H1 (cell line): ENCODE measurements around the gene RBSN. TPM values are rescaled to one million over a fixed set of nuclear protein-coding genes. Genes with fewer than 3 reads are reported as not detected.

Experiments used
- CTCF ChIA-PET: fragments of 300-600 bp; sonication (Branson Sonifier 250); formaldehyde crosslinking; loops from one replicate; lab custom pipeline; 2021; ENCODE audit not compliant: partially characterized antibody; lab: Charles Lee
- POLR2A ChIA-PET: fragments of 300-600 bp; sonication (Branson Sonifier 250); formaldehyde crosslinking; loops from one replicate; lab custom pipeline; 2021; ENCODE audit warnings: inconsistent platforms; ENCODE audit not compliant: partially characterized antibody; lab: Charles Lee
- DNase-seq, 2 experiments: peaks; one replicate each; pipeline versions ENCODE4 v3.0.0 to v3.0.0-alpha.2; 2010 to 2022; ENCODE audit warnings: low spot score in 2 of 2, low read depth in 1 of 2, mixed read lengths in 1 of 2
- FAIRE-seq: peaks from 2 replicates; lab custom pipeline; 2011; peaks lifted over from hg19 to GRCh38; lab: Jason Lieb, UNC
- H2AFZ ChIP-seq: 2 replicates; pipeline ENCODE4 v1.8.1; 2012; ENCODE audit warnings: low read length, inconsistent platforms
- H2AK5ac ChIP-seq: 2 replicates; pipeline ENCODE4 v1.6.1; 2013; ENCODE audit warnings: low read depth, low read length
- H2BK120ac ChIP-seq: replicated peaks from 2 replicates; pipeline ENCODE3; 2013; ENCODE audit warnings: low read depth, low read length, inconsistent platforms
- H2BK12ac ChIP-seq: 2 replicates; pipeline ENCODE4 v1.6.1; 2013; ENCODE audit warnings: low read depth, low read length
- H2BK15ac ChIP-seq: 2 replicates; pipeline ENCODE4 v1.6.1; 2013; ENCODE audit warnings: low read length
- H2BK20ac ChIP-seq: 2 replicates; pipeline ENCODE4 v1.6.1; 2013; ENCODE audit warnings: low read length
- H2BK5ac ChIP-seq: 2 replicates; pipeline ENCODE4 v1.6.1; 2013; ENCODE audit warnings: low read depth, low read length
- H3K14ac ChIP-seq: 2 replicates; pipeline ENCODE4 v1.6.1; 2013; ENCODE audit warnings: inconsistent platforms; ENCODE audit not compliant: insufficient read length
- H3K18ac ChIP-seq: 2 replicates; pipeline ENCODE4 v1.6.1; 2013; ENCODE audit warnings: low read length; ENCODE audit errors: extremely low read depth
- H3K23ac ChIP-seq: 2 replicates; pipeline ENCODE4 v1.6.1; 2013; ENCODE audit warnings: inconsistent platforms; ENCODE audit not compliant: insufficient read length
- H3K23me2 ChIP-seq: 2 replicates; pipeline ENCODE4 v1.6.1; 2013; ENCODE audit warnings: low read depth, low read length
- H3K27ac ChIP-seq: 2 replicates; pipeline ENCODE4 v1.6.1; 2011; ENCODE audit warnings: low read depth, low read length, inconsistent platforms
- H3K27me3 ChIP-seq, 4 experiments: replicated peaks in 1 of 4; 1 replicate in 1 of 4; 2 replicates in 3 of 4; pipeline versions ENCODE4 v1.6.1 to v1.8.1; 2011 to 2013; ENCODE audit warnings: low read length in 3 of 4, mild to moderate bottlenecking in 3 of 4, inconsistent platforms in 2 of 4, mixed read lengths in 2 of 4, moderate library complexity in 1 of 4; ENCODE audit not compliant: control insufficient read depth in 3 of 4, insufficient read depth in 3 of 4; ENCODE audit errors: extremely low read depth in 1 of 4
- H3K36me3 ChIP-seq, 4 experiments: 2 replicates each; pipeline versions ENCODE4 v1.6.1 to v1.8.1; 2011 to 2013; ENCODE audit warnings: mild to moderate bottlenecking in 4 of 4, low read length in 3 of 4, moderate library complexity in 2 of 4, control low read depth in 1 of 4, inconsistent platforms in 1 of 4; ENCODE audit not compliant: insufficient read depth in 4 of 4, control insufficient read depth in 2 of 4
- H3K4ac ChIP-seq: replicated peaks from 2 replicates; pipeline ENCODE3; 2013; ENCODE audit warnings: low read length, low read depth, mixed read lengths, inconsistent platforms; ENCODE audit not compliant: insufficient read length
- H3K4me1 ChIP-seq, 4 experiments: replicated peaks in 1 of 4; 1 replicate in 1 of 4; 2 replicates in 3 of 4; pipeline versions ENCODE4 v1.6.1 to v1.8.1; 2011 to 2013; ENCODE audit warnings: low read length in 3 of 4, inconsistent platforms in 2 of 4, mixed read lengths in 1 of 4; ENCODE audit not compliant: insufficient read depth in 4 of 4, control insufficient read depth in 3 of 4
- H3K4me2 ChIP-seq, 2 experiments: 2 replicates each; pipeline versions ENCODE4 v1.6.1 to v1.8.1; 2011 to 2013; ENCODE audit warnings: low read depth in 2 of 2, low read length in 2 of 2, control low read depth in 1 of 2, inconsistent platforms in 1 of 2, mild to moderate bottlenecking in 1 of 2; ENCODE audit not compliant: insufficient read depth in 1 of 2
- H3K4me3 ChIP-seq, 4 experiments: fragments of 200-600, 300-600 bp in 1 of 4; sonication (generic), shearing (Covaris generic), sonication (Bioruptor Twin) in 1 of 4; 2 replicates each; pipeline versions ENCODE4 v1.5.1 to v1.8.1; 2011 to 2016; ENCODE audit warnings: low read length in 4 of 4, low read depth in 3 of 4, control low read depth in 2 of 4, inconsistent platforms in 2 of 4, mild to moderate bottlenecking in 2 of 4, mixed read lengths in 1 of 4, moderate library complexity in 1 of 4; ENCODE audit not compliant: insufficient read depth in 2 of 4; ENCODE audit errors: extremely low read depth in 1 of 4
- H3K56ac ChIP-seq: replicated peaks from 2 replicates; pipeline ENCODE3; 2013; ENCODE audit warnings: low read depth, mild to moderate bottlenecking, mixed read lengths, low read length, inconsistent platforms; ENCODE audit not compliant: insufficient read length
- H3K79me1 ChIP-seq: 2 replicates; pipeline ENCODE4 v1.6.1; 2013; ENCODE audit warnings: low read depth, low read length, control low read depth
- H3K79me2 ChIP-seq, 2 experiments: 2 replicates each; pipeline versions ENCODE4 v1.6.1 to v1.8.1; 2012 to 2013; ENCODE audit warnings: low read length in 2 of 2, mild to moderate bottlenecking in 2 of 2, inconsistent platforms in 1 of 2; ENCODE audit not compliant: insufficient read depth in 2 of 2, control insufficient read depth in 1 of 2
- H3K9ac ChIP-seq, 4 experiments: replicated peaks in 1 of 4; 1 replicate in 1 of 4; 2 replicates in 3 of 4; pipeline versions ENCODE4 v1.6.1 to v1.8.1; 2011 to 2013; ENCODE audit warnings: low read depth in 3 of 4, low read length in 3 of 4, control low read depth in 2 of 4, mild to moderate bottlenecking in 2 of 4, moderate library complexity in 2 of 4, inconsistent platforms in 1 of 4; ENCODE audit errors: extremely low read depth in 1 of 4
- H3K9me3 ChIP-seq, 2 experiments: 2 replicates each; pipeline versions ENCODE4 v1.6.1 to v1.8.1; 2012 to 2013; ENCODE audit warnings: mild to moderate bottlenecking in 2 of 2, moderate library complexity in 2 of 2, control low read depth in 1 of 2, inconsistent platforms in 1 of 2, low read depth in 1 of 2, low read length in 1 of 2, mixed read lengths in 1 of 2; ENCODE audit not compliant: insufficient read depth in 2 of 2
- H4K20me1 ChIP-seq, 2 experiments: replicated peaks in 1 of 2; 2 replicates each; pipeline versions ENCODE3 to v1.8.1; 2011 to 2013; ENCODE audit warnings: inconsistent platforms in 2 of 2, low read length in 2 of 2, mild to moderate bottlenecking in 1 of 2; ENCODE audit not compliant: insufficient read depth in 2 of 2, control insufficient read depth in 1 of 2
- H4K5ac ChIP-seq: 2 replicates; pipeline ENCODE4 v1.6.1; 2013; ENCODE audit warnings: low read length, low read depth, mixed read lengths, inconsistent platforms; ENCODE audit not compliant: insufficient read length
- H4K8ac ChIP-seq: 2 replicates; pipeline ENCODE4 v1.8.0; 2013; ENCODE audit warnings: mild to moderate bottlenecking, moderate library complexity, low read length, inconsistent platforms; ENCODE audit not compliant: insufficient read depth; ENCODE audit errors: extremely low read depth
- H4K91ac ChIP-seq: replicated peaks from 2 replicates; pipeline ENCODE3; 2013; ENCODE audit warnings: low read length, mixed read lengths, inconsistent platforms; ENCODE audit not compliant: insufficient read length
- CHD1 ChIP-seq: IDR thresholded peaks from 2 replicates; pipeline ENCODE4 v1.6.1; 2012; ENCODE audit warnings: low read depth, low read length, improper control_type of control experiment
- GTF2F1 ChIP-seq: IDR thresholded peaks from 2 replicates; pipeline ENCODE4 v1.6.1; 2012; ENCODE audit warnings: low read depth, low read length, improper control_type of control experiment, borderline replicate concordance
- KDM5A ChIP-seq: fragments of 200-600 bp; IDR thresholded peaks from 2 replicates; pipeline ENCODE4 v1.7.1; 2012; ENCODE audit warnings: mild to moderate bottlenecking, low read length, inconsistent platforms, mixed read lengths
- POLR2A ChIP-seq, 2 experiments: IDR thresholded peaks; 1 replicate in 1 of 2; 2 replicates in 1 of 2; pipeline ENCODE4 v1.6.1; 2011; ENCODE audit warnings: low read depth in 2 of 2, low read length in 2 of 2, mild to moderate bottlenecking in 2 of 2; ENCODE audit errors: control extremely low read depth in 1 of 2
- WGBS, 2 experiments: shearing (Covaris generic) in 1 of 2; methylation state at CpG; one replicate each; pipeline versions ENCODE4 v1.1.6 to v1.1.7; 2013 to 2015; ENCODE audit warnings: low lambda C conversion rate in 2 of 2, mixed read lengths in 2 of 2, inconsistent platforms in 1 of 2, low coverage in 1 of 2, missing lambda C conversion rate in 1 of 2; ENCODE audit not compliant: insufficient replicate concordance in 2 of 2, insufficient coverage in 1 of 2, insufficient read length in 1 of 2; ENCODE audit errors: extremely low coverage in 1 of 2, missing lambda C conversion rate in 1 of 2; 5-methylcytosine and 5-hydroxymethylcytosine counted together
- polyA plus RNA-seq, 7 experiments: library from polyadenylated mRNA; depleted of rRNA in 3 of 7; stranded (reverse) in 5 of 7; unstranded in 2 of 7; fragments of >200 nt in 5 of 7; fragments of 200-250 nt in 2 of 7; gene quantifications; 1 replicate in 5 of 7; 2 replicates in 1 of 7; 4 replicates in 1 of 7; pipeline versions ENCODE4 v1.2.1 to v1.2.3, GENCODE V29; 2011 to 2013; ENCODE audit warnings: missing spikeins in 2 of 7, mixed read lengths in 2 of 7
- total RNA-seq: library from RNA; stranded (reverse); fragmentation: NEBNext Ultra II Directional; extraction: Animal tissue kit (Norgen Biotek cat#: 25700); gene quantifications from 2 replicates; pipeline ENCODE4 v1.2.1, GENCODE V29; 2021

Gene RBSN
- total and polyA plus RNA-seq, 2 of the 8 experiments (the other 6 are each of a cell fraction or from before 2014, with no cell fraction given) = 5.9 to 20.0 TPM

DNA sequence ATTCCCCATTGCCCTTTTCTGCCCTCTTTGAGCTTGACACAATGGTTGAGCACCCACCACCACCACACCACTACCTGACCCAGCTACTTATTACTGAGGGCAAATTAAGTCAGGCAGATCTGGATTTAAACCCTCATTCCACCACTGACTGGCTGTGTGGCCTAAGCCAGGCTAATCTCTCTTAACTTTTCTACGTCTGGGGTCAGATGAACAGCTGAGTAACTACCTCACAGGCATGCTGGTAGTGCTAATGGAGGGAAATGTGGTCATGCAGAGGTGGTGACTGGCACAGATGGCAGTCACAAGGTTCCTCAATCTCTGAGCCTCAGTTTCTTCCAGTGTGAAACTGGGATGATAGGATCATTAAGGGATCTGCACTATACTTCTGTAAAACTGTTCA lies 29.5 kb downstream of the RBSN start:
- no peak overlapping the region; the same call in 1 of the 2 replicates for H4K8ac ChIP-seq
- no peak overlapping the region for H2BK15ac ChIP-seq
- DNase-seq (no peak), FAIRE-seq (no peak)
- no peak overlapping the region for H3K4me3 ChIP-seq
- H4K20me1 ChIP-seq = no peaks in the 10 kb centered on the region
- no peak overlapping the region for H3K23ac ChIP-seq
- H3K4me1 ChIP-seq = peaks cover 0 to 3% (median under 1%) of the 10 kb centered on the region in 4 experiments; a peak in 1 of 7 replicates
- no peaks in the 10 kb centered on the region for H3K79me1 ChIP-seq
- H3K9me3 ChIP-seq = no peaks in the 10 kb centered on the region
- H3K14ac ChIP-seq = no peak overlapping the region
- H2BK12ac ChIP-seq = no peak overlapping the region
- no peak overlapping the region for H2BK120ac ChIP-seq
- no peak overlapping the region for H3K9ac ChIP-seq
- no peak overlapping the region for H2AK5ac ChIP-seq
- H3K56ac ChIP-seq = no peak overlapping the region
- H3K4me2 ChIP-seq = no peak overlapping the region
- no peak overlapping the region for H4K5ac ChIP-seq
- H3K4ac ChIP-seq = no peak overlapping the region
- ChIA-PET CTCF (interaction anchor here (0.8 to 1.5 kb wide), 2 partner anchors 17 to 27 kb away, joined by 3 to 6 read pairs; no protein-coding TSS in a partner anchor), POLR2A (interaction anchor here (1.2 to 1.4 kb wide), 3 partner anchors 8 to 121 kb away, joined by 3 to 5 read pairs (median 4); no protein-coding TSS in a partner anchor)
- H4K91ac ChIP-seq = no peak overlapping the region
- no peak overlapping the region for H3K18ac ChIP-seq
- H2BK20ac ChIP-seq = no peak overlapping the region
- peaks cover 0 to 5% of the 10 kb centered on the region in 2 experiments; a peak in 2 of 4 replicates for H3K79me2 ChIP-seq
- peaks cover 2% of the 10 kb centered on the region; the same call in 1 of the 2 replicates for H3K23me2 ChIP-seq
- 100% methylated on average over 1 of the region's 1 CpG; no CpG with 5 or more reads in 1 of the 2 experiments for WGBS, 2 experiments
- no peaks in the 10 kb centered on the region for H3K27me3 ChIP-seq
- H2AFZ ChIP-seq = no peak overlapping the region
- H2BK5ac ChIP-seq = no peak overlapping the region
- H3K36me3 ChIP-seq = peaks cover 2 to 14% (median 9%) of the 10 kb centered on the region in 4 experiments; a peak in 7 of 8 replicates
- no peak overlapping the region for H3K27ac ChIP-seq
- no peak for TF ChIP-seq GTF2F1
- no peak for TF ChIP-seq POLR2A (IDR thresholded peaks at IDR 0.05; ENCODE audit: control extremely low read depth in 1 of 2, low read depth in 2 of 2, low read length in 2 of 2)
- no peak for TF ChIP-seq CHD1
- TF ChIP-seq KDM5A = no peak
